HEK293 (cell line): ENCODE results near the gene C5orf15.

Source experiments
- CTCF ChIP-seq: fragments of 450-650 bp; formaldehyde crosslinking; IDR thresholded peaks from 2 replicates; pipeline ENCODE4 v1.5.1; 2016; ENCODE audit warnings: missing biosample characterization, missing genetic modification characterization
- PATZ1 ChIP-seq: fragments of 450-650 bp; formaldehyde crosslinking; IDR thresholded peaks from 2 replicates; pipeline ENCODE4 v1.5.1; 2016; ENCODE audit warnings: missing biosample characterization, missing genetic modification characterization
- REST ChIP-seq: fragments of 450-650 bp; formaldehyde crosslinking; IDR thresholded peaks from 2 replicates; pipeline ENCODE4 v1.5.1; 2016; ENCODE audit warnings: missing biosample characterization, missing genetic modification characterization
- ZNF449 ChIP-seq: fragments of 450-650 bp; formaldehyde crosslinking; IDR thresholded peaks from 2 replicates; pipeline ENCODE4 v1.5.1; 2017; ENCODE audit warnings: missing biosample characterization, mild to moderate bottlenecking, missing genetic modification characterization, moderate library complexity

GRCh38 chr5:133998042-133998441, 29.6 kb upstream of the C5orf15 start:
- no peak for TF ChIP-seq REST (tag by site-specific recombination)
- TF ChIP-seq ZNF449 (tag by site-specific recombination), result no peak
- TF ChIP-seq PATZ1 (tag by site-specific recombination), result no peak
- TF ChIP-seq CTCF, result no peak
